Liver (tissue), 9 donors: Measurements from ENCODE around the gene TMEM131. TPM values are rescaled to one million over a fixed set of nuclear protein-coding genes. Genes with fewer than 3 reads are reported as not detected.

Experiments used
- DNase-seq: peaks from one replicate; pipeline ENCODE4 v3.0.0-alpha.2; 2017; ENCODE audit warnings: low spot score
- H3K27ac ChIP-seq, 2 donors: one replicate each; pipeline ENCODE4 v1.7.0; 2013; ENCODE audit warnings: inconsistent platforms in 2 of 2, low read length in 2 of 2, control low read depth in 1 of 2, low read depth in 1 of 2, mild to moderate bottlenecking in 1 of 2
- H3K27me3 ChIP-seq, 4 donors: one replicate each; pipeline versions ENCODE4 v1.6.1 to v1.7.0; 2013; ENCODE audit warnings: low read length in 3 of 4, inconsistent platforms in 1 of 4, mild to moderate bottlenecking in 1 of 4, moderate library complexity in 1 of 4; ENCODE audit not compliant: control insufficient read depth in 4 of 4, insufficient read depth in 4 of 4
- H3K36me3 ChIP-seq, 4 donors: one replicate each; pipeline versions ENCODE4 v1.6.1 to v1.7.0; 2013; ENCODE audit warnings: low read length in 3 of 4, mild to moderate bottlenecking in 3 of 4, low read depth in 1 of 4, moderate library complexity in 1 of 4; ENCODE audit not compliant: control insufficient read depth in 4 of 4, insufficient read depth in 3 of 4
- H3K4me1 ChIP-seq, 4 donors: one replicate each; pipeline versions ENCODE4 v1.6.1 to v1.7.0; 2013; ENCODE audit warnings: low read length in 3 of 4, mild to moderate bottlenecking in 3 of 4, moderate library complexity in 1 of 4; ENCODE audit not compliant: control insufficient read depth in 4 of 4, insufficient read depth in 4 of 4
- H3K4me3 ChIP-seq, 3 donors: one replicate each; pipeline versions ENCODE4 v1.6.1 to v1.7.0; 2013; ENCODE audit warnings: low read length in 3 of 3, control low read depth in 1 of 3, low read depth in 1 of 3, mild to moderate bottlenecking in 1 of 3
- H3K9ac ChIP-seq, 2 donors: one replicate each; pipeline ENCODE4 v1.7.0; 2013; ENCODE audit warnings: low read length in 2 of 2, mild to moderate bottlenecking in 2 of 2, moderate library complexity in 2 of 2, control low read depth in 1 of 2, low read depth in 1 of 2
- H3K9me3 ChIP-seq, 4 donors: one replicate each; pipeline versions ENCODE4 v1.6.1 to v1.7.0; 2013; ENCODE audit warnings: low read length in 3 of 4; ENCODE audit not compliant: control insufficient read depth in 4 of 4
- ATF3 ChIP-seq: IDR thresholded peaks from 2 replicates; pipeline ENCODE4 v1.6.1; 2016; ENCODE audit warnings: antibody characterized with exemption
- CTCF ChIP-seq: fragments of 150-350 bp; IDR thresholded peaks from 2 replicates; pipeline ENCODE4 v1.5.1; 2017; ENCODE audit warnings: improper control_type of control experiment, low read depth, low read length; ENCODE audit not compliant: missing input control
- EGR1 ChIP-seq, 2 donors: IDR thresholded peaks; 2 replicates each; pipeline ENCODE4 v1.6.1; 2016 to 2018; ENCODE audit warnings: antibody characterized with exemption in 2 of 2, low read depth in 2 of 2
- FOXA1 ChIP-seq: IDR thresholded peaks from 2 replicates; pipeline ENCODE4 v1.6.1; 2016; ENCODE audit warnings: antibody characterized with exemption
- FOXA2 ChIP-seq: IDR thresholded peaks from 2 replicates; pipeline ENCODE4 v1.6.1; 2016; ENCODE audit warnings: antibody characterized with exemption
- GABPA ChIP-seq, 2 donors: IDR thresholded peaks in 1 of 2; conservative IDR thresholded peaks in 1 of 2; 2 replicates each; pipeline ENCODE4 v1.6.1; 2016; ENCODE audit warnings: antibody characterized with exemption in 2 of 2, mild to moderate bottlenecking in 1 of 2, moderate library complexity in 1 of 2
- HNF4A ChIP-seq, 2 donors: conservative IDR thresholded peaks; 2 replicates each; pipeline ENCODE4 v1.6.1; 2016; ENCODE audit warnings: antibody characterized with exemption in 2 of 2, mild to moderate bottlenecking in 2 of 2
- HNF4G ChIP-seq: IDR thresholded peaks from 2 replicates; pipeline ENCODE4 v1.6.1; 2016; ENCODE audit warnings: antibody characterized with exemption
- JUND ChIP-seq, 2 donors: IDR thresholded peaks; 2 replicates each; pipeline ENCODE4 v1.6.1; 2016; ENCODE audit warnings: antibody characterized with exemption in 2 of 2
- MAX ChIP-seq: IDR thresholded peaks from 2 replicates; pipeline ENCODE4 v1.6.1; 2016; ENCODE audit warnings: antibody characterized with exemption
- NR2F2 ChIP-seq: IDR thresholded peaks from 2 replicates; pipeline ENCODE4 v1.6.1; 2016; ENCODE audit warnings: antibody characterized with exemption
- RAD21 ChIP-seq, 2 donors: IDR thresholded peaks; 2 replicates each; pipeline ENCODE4 v1.6.1; 2016; ENCODE audit warnings: antibody characterized with exemption in 2 of 2, mild to moderate bottlenecking in 2 of 2
- REST ChIP-seq: IDR thresholded peaks from 2 replicates; pipeline ENCODE4 v1.6.1; 2016; ENCODE audit warnings: antibody characterized with exemption, mild to moderate bottlenecking
- RXRA ChIP-seq, 2 donors: IDR thresholded peaks; 2 replicates each; pipeline ENCODE4 v1.6.1; 2017 to 2018; ENCODE audit warnings: antibody characterized with exemption in 2 of 2, mild to moderate bottlenecking in 1 of 2
- SP1 ChIP-seq: IDR thresholded peaks from 2 replicates; pipeline ENCODE4 v1.6.1; 2018; ENCODE audit warnings: antibody characterized with exemption, mild to moderate bottlenecking
- YY1 ChIP-seq: IDR thresholded peaks from 2 replicates; pipeline ENCODE4 v1.6.1; 2016; ENCODE audit warnings: antibody characterized with exemption, mild to moderate bottlenecking
- ZBTB33 ChIP-seq: IDR thresholded peaks from 2 replicates; pipeline ENCODE4 v1.6.1; 2016; ENCODE audit warnings: antibody characterized with exemption
- WGBS: extraction: QIAGEN DNeasy Blood & Tissue Kit; methylation state at CpG from one replicate; pipeline ENCODE4 v1.1.7; 2013; 5-methylcytosine and 5-hydroxymethylcytosine counted together
- polyA plus RNA-seq, 2 donors: library from polyadenylated mRNA; stranded (reverse) in 1 of 2; unstranded in 1 of 2; fragments of 200-250 nt in 1 of 2; fragments of >200 nt in 1 of 2; fragmentation: Nextera tagmentation in 1 of 2; extraction: Ambion mirVana in 1 of 2; gene quantifications; one replicate each; pipeline versions ENCODE4 v1.2.1 to v1.2.3, GENCODE V29; 2013 to 2015
- total RNA-seq, 2 donors: library from RNA; depleted of rRNA; stranded (reverse); fragments of >200 nt; gene quantifications; one replicate each; pipeline ENCODE4 v1.2.3, GENCODE V29; 2014
- donor health status: healthy.
- donor health status: healthy.
- donor health status: healthy.
- donor health status: healthy.
- donor health status: healthy.

Gene TMEM131
- total and polyA plus RNA-seq, 4 donors, result 6.1 to 22.8 (median 11.2) TPM

GRCh38 chr2:97988722-97989121 lies 7.0 kb downstream of the TMEM131 start:
- no peak overlapping the region for H3K9ac ChIP-seq
- DNase-seq, result no peak
- H3K4me1 ChIP-seq, result peaks cover 7 to 11% (median 9%) of the 10 kb centered on the region in 4 donors
- 78% methylated on average over 2 of the region's 2 CpGs for WGBS
- TF ChIP-seq EGR1 (IDR thresholded peaks at IDR 0.05; ENCODE audit: low read depth in 2 of 2) (no peak), HNF4G (no peak), JUND (IDR thresholded peaks at IDR 0.05) (no peak), ZBTB33 (no peak), NR2F2 (no peak), CTCF (no peak), FOXA2 (no peak), ATF3 (no peak), YY1 (no peak), RAD21 (IDR thresholded peaks at IDR 0.05) (no peak), GABPA (IDR thresholded peaks at IDR 0.05 in 1 of 2, conservative IDR thresholded peaks at IDR 0.05 in 1 of 2) (no peak), MAX (no peak), RXRA (IDR thresholded peaks at IDR 0.05) (no peak), FOXA1 (no peak), REST (no peak), HNF4A (conservative IDR thresholded peaks at IDR 0.05) (no peak), SP1 (no peak)
- no peaks in the 10 kb centered on the region for H3K9me3 ChIP-seq
- no peaks in the 10 kb centered on the region for H3K36me3 ChIP-seq
- H3K4me3 ChIP-seq, result no peak overlapping the region
- H3K27me3 ChIP-seq, result no peaks in the 10 kb centered on the region
- H3K27ac ChIP-seq, result no peak overlapping the region

GRCh38 chr2:97985998-97986397 lies 9.8 kb downstream of the TMEM131 start:
- TF ChIP-seq HNF4G (no peak), CTCF (no peak), NR2F2 (no peak)
- Histone ChIP-seq H3K4me3 (no peak overlapping the region), H3K4me1 (peaks cover 3 to 7% (median 6%) of the 10 kb centered on the region in 4 donors), H3K9ac (no peak overlapping the region), H3K27me3 (no peaks in the 10 kb centered on the region), H3K9me3 (no peaks in the 10 kb centered on the region), H3K36me3 (no peaks in the 10 kb centered on the region), H3K27ac (no peak overlapping the region)
- WGBS, result 97% methylated on average over 2 of the region's 2 CpGs
- DNase-seq, result no peak
